22Rv1 (cell line): Measurements from ENCODE around the gene WWOX.

Experiments
- CTCF ChIP-seq: fragments of 450-650 bp; IDR thresholded peaks from 2 replicates; pipeline ENCODE4 v1.5.1; 2017; ENCODE audit warnings: mild to moderate bottlenecking
- ZFX ChIP-seq: fragments of 450-650 bp; IDR thresholded peaks from 2 replicates; pipeline ENCODE4 v1.6.1; 2017; ENCODE audit warnings: antibody characterized with exemption, borderline replicate concordance

GRCh38 chr16:78490847-78491246, 391.4 kb downstream of the WWOX start:
- TF ChIP-seq CTCF (no peak), ZFX (no peak)
